Measurements from ENCODE around the gene BTN1A1.

Gene BTN1A1

GRCh38 chr6:26539071-26539615 lies 39.0 kb downstream of the BTN1A1 start:
- TF ChIP-seq CTCF (IDR thresholded peaks at IDR 0.05; ENCODE audit: low read depth, low read length, poor library complexity, severe bottlenecking) (no peak), EZH2phosphoT487 (IDR thresholded peaks at IDR 0.05; ENCODE audit: borderline replicate concordance, low read length) (no peak)
- no peaks in the 10 kb centered on the region for H3K9me3 ChIP-seq (ENCODE audit: control insufficient read depth, insufficient read depth, low read length)
- peaks cover 51% of the 10 kb centered on the region for H3K4me1 ChIP-seq (ENCODE audit: control insufficient read depth, low read length)
- H3K4me2 ChIP-seq (ENCODE audit: low read length): peak overlapping the region; percentile 95
- H4K20me1 ChIP-seq (ENCODE audit: control insufficient read depth, insufficient read depth, low read depth, low read length): no peaks in the 10 kb centered on the region
- peak overlapping the region; percentile 83 for H3K4me3 ChIP-seq (ENCODE audit: low read length)
- H3F3A ChIP-seq (ENCODE audit: control insufficient read depth, insufficient read depth): peaks cover 24% of the 10 kb centered on the region
- H3K27ac ChIP-seq (ENCODE audit: low read depth, low read length): peak overlapping the region; percentile 85
- no peaks in the 10 kb centered on the region for H3K9me2 ChIP-seq (replicated peaks; ENCODE audit: control insufficient read depth, low read length)
- H3K27me3 ChIP-seq (ENCODE audit: control insufficient read depth, low read length): no peaks in the 10 kb centered on the region
- peaks cover 40% of the 10 kb centered on the region for H3K36me3 ChIP-seq (ENCODE audit: control insufficient read depth, low read length)
- H3K79me2 ChIP-seq (ENCODE audit: control insufficient read depth, low read length): peaks cover 54% of the 10 kb centered on the region

DNA sequence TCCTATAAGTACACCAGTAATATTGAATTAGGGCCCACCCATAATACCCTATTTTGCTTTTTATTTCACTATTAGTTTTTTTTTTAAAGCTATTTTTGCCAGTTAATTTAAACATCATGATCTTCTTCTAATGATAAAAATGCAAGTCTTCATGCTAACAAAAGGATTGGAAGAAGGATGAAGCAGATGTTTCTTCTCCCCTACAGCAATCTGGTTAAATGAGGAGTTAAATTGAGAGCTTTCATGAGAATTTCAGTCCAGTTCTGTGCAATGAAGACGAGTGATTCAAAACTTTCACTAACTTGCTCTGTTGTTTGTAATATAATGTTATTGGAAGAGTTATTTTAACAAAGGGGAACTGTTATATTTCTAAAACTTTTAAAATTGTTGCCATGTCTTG lies 41.5 kb downstream of the BTN1A1 start:
- Histone ChIP-seq H4K20me1 (ENCODE audit: control insufficient read depth, insufficient read depth, low read depth, low read length) (no peaks in the 10 kb centered on the region), H3K27me3 (ENCODE audit: control insufficient read depth, low read length) (no peaks in the 10 kb centered on the region), H3K9me2 (replicated peaks; ENCODE audit: control insufficient read depth, low read length) (no peaks in the 10 kb centered on the region), H3K27ac (ENCODE audit: low read depth, low read length) (no peak overlapping the region), H3K4me1 (ENCODE audit: control insufficient read depth, low read length) (peaks cover 29% of the 10 kb centered on the region), H3K4me2 (ENCODE audit: low read length) (0 out of 2 replicates have a peak overlapping the region, but pooled peaks have one; percentile 5), H3K79me2 (ENCODE audit: control insufficient read depth, low read length) (peaks cover 58% of the 10 kb centered on the region), H3K4me3 (ENCODE audit: low read length) (no peak overlapping the region), H3K36me3 (ENCODE audit: control insufficient read depth, low read length) (peaks cover 63% of the 10 kb centered on the region), H3F3A (ENCODE audit: control insufficient read depth, insufficient read depth) (peaks cover 26% of the 10 kb centered on the region), H3K9me3 (ENCODE audit: control insufficient read depth, insufficient read depth, low read length) (no peaks in the 10 kb centered on the region)
- no peak for TF ChIP-seq CTCF (IDR thresholded peaks at IDR 0.05; ENCODE audit: low read depth, low read length, poor library complexity, severe bottlenecking)
- TF ChIP-seq EZH2phosphoT487 (IDR thresholded peaks at IDR 0.05; ENCODE audit: borderline replicate concordance, low read length): no peak

DNA sequence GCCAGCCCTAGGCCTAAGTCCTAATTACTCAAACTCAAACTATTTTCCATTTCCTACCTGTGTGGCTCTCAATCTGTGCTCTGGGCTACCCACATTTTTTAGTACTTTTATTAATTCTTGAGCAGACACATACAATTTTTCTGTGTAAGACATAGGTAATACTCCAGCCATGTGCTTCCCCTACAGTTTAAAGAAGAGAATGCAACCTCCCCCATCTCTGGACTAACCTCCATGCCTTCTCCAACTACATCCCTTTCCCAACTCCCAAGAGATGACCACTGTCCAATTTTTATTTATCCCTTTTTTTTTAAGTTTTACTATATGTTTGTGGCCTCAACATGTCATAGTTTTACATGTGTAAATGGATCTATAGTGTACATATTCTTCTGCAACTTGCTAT lies 43.9 kb downstream of the BTN1A1 start:
- Histone ChIP-seq H3K79me2 (ENCODE audit: control insufficient read depth, low read length) (peaks cover 50% of the 10 kb centered on the region), H3K27ac (ENCODE audit: low read depth, low read length) (no peak overlapping the region)

More for the DNA sequence above, 43.9 kb downstream of the BTN1A1 start:
- H4K20me1 ChIP-seq (ENCODE audit: control insufficient read depth, insufficient read depth, low read depth, low read length): no peaks in the 10 kb centered on the region
- peaks cover 61% of the 10 kb centered on the region for H3K36me3 ChIP-seq (ENCODE audit: control insufficient read depth, low read length)
- H3K9me3 ChIP-seq (ENCODE audit: control insufficient read depth, insufficient read depth, low read length): no peaks in the 10 kb centered on the region
- H3K9me2 ChIP-seq (replicated peaks; ENCODE audit: control insufficient read depth, low read length): no peaks in the 10 kb centered on the region
- peak; percentile 34 for TF ChIP-seq CTCF (IDR thresholded peaks at IDR 0.05; ENCODE audit: low read depth, low read length, poor library complexity, severe bottlenecking)
- TF ChIP-seq EZH2phosphoT487 (IDR thresholded peaks at IDR 0.05; ENCODE audit: borderline replicate concordance, low read length): no peak
- H3K27me3 ChIP-seq (ENCODE audit: control insufficient read depth, low read length): no peaks in the 10 kb centered on the region
- peaks cover 17% of the 10 kb centered on the region for H3F3A ChIP-seq (ENCODE audit: control insufficient read depth, insufficient read depth)
- H3K4me3 ChIP-seq (ENCODE audit: low read length): no peak overlapping the region
- H3K4me2 ChIP-seq (ENCODE audit: low read length): no peak overlapping the region
- peaks cover 22% of the 10 kb centered on the region for H3K4me1 ChIP-seq (ENCODE audit: control insufficient read depth, low read length)

Measured in DOHH2 (cell line).